ENCODE results near the gene HPCAL1. TPM values are rescaled to one million over a fixed set of nuclear protein-coding genes. Genes with fewer than 3 reads are reported as not detected.

HPCAL1 gene
- total and polyA plus RNA-seq, 10 of the 15 experiments (the other 5 are each of a cell fraction or from before 2014, with no cell fraction given), result 0.40 to 12.8 (median 7.9) TPM

DNA sequence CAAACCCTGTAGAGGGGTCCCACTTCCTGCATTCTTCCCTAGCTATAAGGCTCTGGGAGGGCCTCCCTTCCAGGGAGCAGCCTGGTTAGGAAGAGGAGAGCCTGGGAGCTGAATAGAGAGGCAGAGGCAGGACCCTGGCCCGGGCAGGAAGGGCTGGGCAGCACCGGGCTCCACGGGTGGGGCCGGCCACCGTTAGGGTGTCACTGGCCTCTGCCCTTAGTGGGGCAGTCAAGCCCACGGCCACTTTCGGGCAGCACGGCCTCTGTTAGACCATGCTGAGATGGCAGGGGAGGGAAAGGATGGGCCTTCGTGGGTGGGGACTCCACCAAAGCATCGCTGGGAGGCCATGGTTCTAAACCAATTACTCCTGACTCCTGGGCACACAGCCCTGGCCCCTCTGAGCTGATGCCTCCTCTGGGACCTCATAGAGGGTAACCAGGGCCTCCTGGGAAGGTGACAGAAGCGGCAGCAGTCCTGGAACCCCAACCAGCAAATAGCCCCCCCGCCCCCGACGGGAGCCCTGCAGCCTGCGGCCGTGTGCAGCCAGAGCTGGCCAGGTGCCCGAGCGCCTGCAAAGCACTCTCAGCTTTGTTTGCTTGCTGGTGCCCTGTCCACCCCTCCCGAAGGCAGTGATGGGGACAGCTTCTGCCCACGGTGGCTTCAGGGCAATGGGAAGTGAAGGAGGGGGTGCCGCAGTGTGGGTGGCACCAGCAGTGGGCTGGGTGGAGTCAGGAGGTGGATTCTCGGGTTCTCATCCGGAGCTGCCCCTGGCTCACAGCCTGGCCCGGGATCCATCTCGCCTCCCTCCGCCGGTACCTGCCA, 16.3 kb upstream of the HPCAL1 start:
- 35% methylated on average over 27 of the region's 27 CpGs for WGBS (ENCODE audit: insufficient coverage, insufficient replicate concordance, low lambda C conversion rate, missing lambda C conversion rate)
- ChIA-PET SMC1A (ENCODE audit: uncharacterized antibody, unreplicated experiment) (interaction anchor here (0.6 to 1.6 kb wide), 3 partner anchors 15 to 1213 kb away, joined by 3 to 4 read pairs (median 3); no protein-coding TSS in a partner anchor), CTCF (interaction anchor here (0.7 to 2.2 kb wide), 2 partner anchors 17 to 123 kb away, joined by 3 to 7 read pairs; no protein-coding TSS in a partner anchor), RAD21 (ENCODE audit: unreplicated experiment) (interaction anchor here (1.7 kb wide), 1 partner anchor 122 kb away, joined by 5 read pairs; no protein-coding TSS in a partner anchor), POLR2A (no interaction called here)
- FAIRE-seq (no peak), DNase-seq (ENCODE audit: low read depth, low spot score) (no peak), ATAC-seq (no peak)
- Histone ChIP-seq H3K27me3 (replicated peaks in 1 of 2; ENCODE audit: control insufficient read depth in 2 of 2, insufficient read depth in 2 of 2, low read length in 1 of 2) (no peaks in the 10 kb centered on the region), H2AFZ (ENCODE audit: control insufficient read depth, low read depth, low read length) (no peak overlapping the region), H3K4me2 (ENCODE audit: control insufficient read depth, insufficient read depth) (no peak overlapping the region), H3K9ac (ENCODE audit: control insufficient read depth, insufficient read depth, low read length) (no peak overlapping the region), H3K79me2 (ENCODE audit: control insufficient read depth, insufficient read depth, low read length) (no peaks in the 10 kb centered on the region), H3K4me1 (ENCODE audit: control insufficient read depth, insufficient read depth, low read length) (no peaks in the 10 kb centered on the region), H3K27ac (ENCODE audit: control insufficient read depth, insufficient read depth) (no peak overlapping the region), H3K4me3 (no peak overlapping the region), H4K20me1 (ENCODE audit: control insufficient read depth, insufficient read depth) (no peaks in the 10 kb centered on the region), H3K36me3 (ENCODE audit: control insufficient read depth in 2 of 2, insufficient read depth in 2 of 2, low read length in 1 of 2) (no peaks in the 10 kb centered on the region), H3K9me3 (replicated peaks; ENCODE audit: control insufficient read depth, insufficient read depth, low read length) (no peaks in the 10 kb centered on the region)
- in situ Hi-C loops (cut with MboI), result no loop called here
- no TSS peak for BruUV-seq (replicated peaks)
- TF ChIP-seq, protein P1, sequence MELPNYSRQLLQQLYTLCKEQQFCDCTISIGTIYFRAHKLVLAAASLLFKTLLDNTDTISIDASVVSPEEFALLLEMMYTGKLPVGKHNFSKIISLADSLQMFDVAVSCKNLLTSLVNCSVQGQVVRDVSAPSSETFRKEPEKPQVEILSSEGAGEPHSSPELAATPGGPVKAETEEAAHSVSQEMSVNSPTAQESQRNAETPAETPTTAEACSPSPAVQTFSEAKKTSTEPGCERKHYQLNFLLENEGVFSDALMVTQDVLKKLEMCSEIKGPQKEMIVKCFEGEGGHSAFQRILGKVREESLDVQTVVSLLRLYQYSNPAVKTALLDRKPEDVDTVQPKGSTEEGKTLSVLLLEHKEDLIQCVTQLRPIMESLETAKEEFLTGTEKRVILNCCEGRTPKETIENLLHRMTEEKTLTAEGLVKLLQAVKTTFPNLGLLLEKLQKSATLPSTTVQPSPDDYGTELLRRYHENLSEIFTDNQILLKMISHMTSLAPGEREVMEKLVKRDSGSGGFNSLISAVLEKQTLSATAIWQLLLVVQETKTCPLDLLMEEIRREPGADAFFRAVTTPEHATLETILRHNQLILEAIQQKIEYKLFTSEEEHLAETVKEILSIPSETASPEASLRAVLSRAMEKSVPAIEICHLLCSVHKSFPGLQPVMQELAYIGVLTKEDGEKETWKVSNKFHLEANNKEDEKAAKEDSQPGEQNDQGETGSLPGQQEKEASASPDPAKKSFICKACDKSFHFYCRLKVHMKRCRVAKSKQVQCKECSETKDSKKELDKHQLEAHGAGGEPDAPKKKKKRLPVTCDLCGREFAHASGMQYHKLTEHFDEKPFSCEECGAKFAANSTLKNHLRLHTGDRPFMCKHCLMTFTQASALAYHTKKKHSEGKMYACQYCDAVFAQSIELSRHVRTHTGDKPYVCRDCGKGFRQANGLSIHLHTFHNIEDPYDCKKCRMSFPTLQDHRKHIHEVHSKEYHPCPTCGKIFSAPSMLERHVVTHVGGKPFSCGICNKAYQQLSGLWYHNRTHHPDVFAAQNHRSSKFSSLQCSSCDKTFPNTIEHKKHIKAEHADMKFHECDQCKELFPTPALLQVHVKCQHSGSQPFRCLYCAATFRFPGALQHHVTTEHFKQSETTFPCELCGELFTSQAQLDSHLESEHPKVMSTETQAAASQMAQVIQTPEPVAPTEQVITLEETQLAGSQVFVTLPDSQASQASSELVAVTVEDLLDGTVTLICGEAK (IDR thresholded peaks at IDR 0.05; ENCODE audit: borderline replicate concordance), result no peak
- TF ChIP-seq EGR1 (IDR thresholded peaks at IDR 0.05; ENCODE audit: borderline replicate concordance in 1 of 2, low read depth in 2 of 2, low read length in 2 of 2), result no peak
- TF ChIP-seq PAX8 (IDR thresholded peaks at IDR 0.05), result no peak
- no peak for TF ChIP-seq CBFB (IDR thresholded peaks at IDR 0.05; ENCODE audit: low read depth)
- no peak for TF ChIP-seq NFYA (IDR thresholded peaks at IDR 0.05; ENCODE audit: borderline replicate concordance, low read depth, low read length)
- intact Hi-C loops (cut with micrococcal nuclease; ENCODE audit: unreplicated experiment), result no loop called here
